ENCODE measurements around the gene TTYH3.

TTYH3 gene

DNA sequence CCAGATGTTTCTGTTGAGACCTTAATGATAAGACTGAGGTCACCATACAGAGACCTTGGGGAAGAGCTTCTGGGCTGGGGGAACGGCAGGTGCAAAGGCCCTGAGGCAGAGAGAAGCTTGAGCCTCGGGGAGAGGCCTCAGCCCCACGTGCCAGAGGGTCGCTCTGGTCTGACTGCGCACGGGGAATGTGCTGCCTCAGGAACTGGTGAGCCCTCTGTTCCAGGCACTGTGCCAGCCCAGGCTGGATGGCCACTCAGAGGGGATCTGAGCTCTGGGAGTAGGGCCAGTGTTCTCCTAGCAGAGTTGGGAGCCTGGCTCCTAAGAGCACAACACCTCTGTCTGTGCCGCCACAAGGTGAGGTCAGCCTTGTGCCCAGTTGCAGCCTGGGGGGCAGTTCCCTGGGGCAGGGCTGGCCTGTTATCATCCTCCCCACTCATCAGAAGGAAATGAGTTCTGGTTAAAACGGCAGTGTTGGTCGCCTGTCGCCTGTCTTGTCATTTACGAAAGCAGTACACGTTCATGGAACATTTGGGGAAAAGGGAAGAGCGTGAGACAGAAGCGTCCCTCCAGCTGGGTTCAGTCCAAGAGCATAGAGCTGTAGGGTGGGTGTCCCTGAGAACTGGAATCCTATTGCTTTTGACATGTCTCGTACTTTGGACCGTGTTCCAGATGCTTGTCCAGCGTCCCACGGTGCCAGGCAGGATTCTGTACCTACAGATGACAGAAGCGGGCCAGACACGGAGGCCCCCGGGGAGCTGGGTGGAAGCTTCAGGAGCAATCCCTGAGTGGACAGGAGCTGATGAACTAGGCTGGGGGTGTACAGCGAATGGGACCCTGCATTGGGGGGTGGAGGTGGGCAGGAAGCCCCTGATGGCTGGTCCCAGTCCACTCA, 4.3 kb downstream of the TTYH3 start:
- no peak for DNase-seq

GRCh38 chr7:2637066-2637471, 5.3 kb downstream of the TTYH3 start:
- DNase-seq: no peak

GRCh38 chr7:2637505-2638223, 5.9 kb downstream of the TTYH3 start:
- no peak for DNase-seq

GRCh38 chr7:2638224-2638991, 6.6 kb downstream of the TTYH3 start:
- DNase-seq: no peak

GRCh38 chr7:2639181-2639681, 7.4 kb downstream of the TTYH3 start:
- DNase-seq: no peak

DNA sequence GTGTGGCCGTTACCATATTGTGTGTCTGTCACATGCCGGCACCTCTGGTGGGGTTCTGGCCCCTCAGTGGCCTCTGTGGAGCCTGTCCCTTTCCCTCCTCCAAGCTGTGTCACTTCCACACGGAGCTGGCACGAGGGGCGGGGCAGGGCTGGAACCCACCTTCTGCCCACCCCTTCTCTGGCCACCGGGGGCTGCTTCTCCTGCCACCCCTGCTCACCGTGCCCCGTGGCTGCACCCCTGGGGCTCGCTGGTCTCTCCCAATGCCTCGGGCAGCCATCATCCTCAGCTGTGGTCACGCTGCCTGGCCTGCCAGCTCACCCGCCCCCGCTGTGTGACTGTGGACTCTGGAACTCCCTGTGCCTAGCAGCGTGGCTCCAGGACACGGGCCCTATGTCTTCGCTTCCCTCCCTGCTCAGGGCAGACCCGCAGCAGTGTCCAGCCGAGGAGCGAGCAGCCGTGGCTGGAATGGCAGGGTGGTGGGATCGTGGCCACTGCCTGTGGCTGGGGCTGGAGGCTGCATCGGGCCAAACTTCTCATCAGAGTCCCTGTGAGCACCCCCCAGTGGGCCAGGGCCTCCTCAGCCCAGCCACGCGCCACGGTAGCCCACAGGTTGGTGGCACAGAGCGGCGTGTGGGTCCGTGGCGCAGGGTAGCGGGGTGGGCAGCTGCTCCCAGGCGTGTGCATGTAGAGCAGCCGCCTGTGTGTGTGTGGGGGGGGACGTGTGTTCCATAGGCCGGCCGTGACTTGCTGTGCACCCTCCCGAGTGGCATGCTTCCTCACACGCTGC, 8.1 kb downstream of the TTYH3 start:
- DNase-seq: no peak

- DNase-seq: no peak
These were observed 8.7 kb downstream of the TTYH3 start for GRCh38 chr7:2640482-2640830.

- DNase-seq: no peak
These were observed 9.1 kb downstream of the TTYH3 start for GRCh38 chr7:2640846-2641316.

DNA sequence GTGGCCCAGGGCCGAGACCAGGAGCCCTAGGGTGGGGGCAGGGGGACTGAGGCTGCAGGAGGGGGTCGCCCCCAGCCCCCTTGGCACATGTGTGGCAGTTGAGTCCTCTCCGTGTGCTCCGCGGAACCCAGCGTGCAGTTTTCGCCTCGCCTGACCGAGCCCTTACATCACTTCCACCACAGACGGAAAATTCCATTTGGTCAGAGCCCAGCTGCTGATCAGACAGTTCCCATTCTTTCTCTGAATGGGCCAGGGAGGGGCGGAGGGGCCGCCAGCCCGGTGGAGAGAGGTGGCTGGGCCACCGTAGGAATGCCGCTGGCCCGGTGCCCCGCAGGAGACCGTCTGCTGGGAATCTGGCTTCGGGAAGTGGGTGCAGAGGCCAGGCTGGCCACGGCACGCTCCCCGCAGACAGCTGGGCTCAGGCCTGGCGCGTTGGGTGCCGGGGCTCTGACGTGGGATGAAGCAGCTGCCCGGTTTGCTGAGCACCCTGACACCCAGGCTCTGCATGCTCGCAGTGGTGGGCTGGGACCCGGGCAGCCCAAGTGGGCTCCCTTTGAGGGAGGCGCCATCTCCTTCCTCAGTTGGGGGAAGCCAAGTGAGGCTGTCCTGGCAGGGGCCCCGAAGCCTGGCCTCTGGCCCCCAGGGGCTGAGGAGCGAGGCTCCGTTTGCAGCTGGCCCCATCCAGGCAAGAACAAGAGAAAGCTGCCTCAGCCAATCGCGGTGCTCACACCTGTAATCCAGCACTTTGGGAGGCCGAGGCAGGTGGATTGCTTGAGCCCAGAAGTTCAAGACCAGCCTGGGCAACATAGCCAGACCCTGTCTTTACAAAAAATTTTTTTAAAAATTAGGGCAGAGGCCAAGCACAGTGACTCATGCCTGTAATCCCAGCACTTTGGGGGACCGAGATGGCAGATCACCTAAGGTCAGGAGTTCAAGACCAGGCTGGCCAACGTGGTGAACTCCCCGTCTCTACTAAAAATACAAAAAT, 9.9 kb downstream of the TTYH3 start:
- DNase-seq: no peak

- no peak for DNase-seq
These were observed 11.8 kb downstream of the TTYH3 start for GRCh38 chr7:2643386-2644219.

DNA sequence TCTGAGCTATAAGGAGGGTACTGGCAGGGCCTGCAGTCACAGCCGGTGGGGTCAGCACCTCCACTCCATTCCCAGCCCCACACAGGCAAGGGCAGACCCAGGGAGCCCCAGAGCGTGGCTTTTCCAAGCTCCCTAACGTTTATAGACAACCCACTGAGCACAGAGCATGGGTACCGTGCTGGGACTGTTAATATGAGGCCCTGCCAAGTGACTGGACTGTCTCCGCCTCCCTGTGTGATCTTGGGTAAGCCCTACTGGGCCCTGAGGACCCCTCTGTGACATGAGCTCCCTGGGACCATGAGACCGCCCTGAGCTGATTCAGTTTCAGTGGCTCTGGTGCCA, 12.4 kb downstream of the TTYH3 start:
- DNase-seq: no peak

DNA sequence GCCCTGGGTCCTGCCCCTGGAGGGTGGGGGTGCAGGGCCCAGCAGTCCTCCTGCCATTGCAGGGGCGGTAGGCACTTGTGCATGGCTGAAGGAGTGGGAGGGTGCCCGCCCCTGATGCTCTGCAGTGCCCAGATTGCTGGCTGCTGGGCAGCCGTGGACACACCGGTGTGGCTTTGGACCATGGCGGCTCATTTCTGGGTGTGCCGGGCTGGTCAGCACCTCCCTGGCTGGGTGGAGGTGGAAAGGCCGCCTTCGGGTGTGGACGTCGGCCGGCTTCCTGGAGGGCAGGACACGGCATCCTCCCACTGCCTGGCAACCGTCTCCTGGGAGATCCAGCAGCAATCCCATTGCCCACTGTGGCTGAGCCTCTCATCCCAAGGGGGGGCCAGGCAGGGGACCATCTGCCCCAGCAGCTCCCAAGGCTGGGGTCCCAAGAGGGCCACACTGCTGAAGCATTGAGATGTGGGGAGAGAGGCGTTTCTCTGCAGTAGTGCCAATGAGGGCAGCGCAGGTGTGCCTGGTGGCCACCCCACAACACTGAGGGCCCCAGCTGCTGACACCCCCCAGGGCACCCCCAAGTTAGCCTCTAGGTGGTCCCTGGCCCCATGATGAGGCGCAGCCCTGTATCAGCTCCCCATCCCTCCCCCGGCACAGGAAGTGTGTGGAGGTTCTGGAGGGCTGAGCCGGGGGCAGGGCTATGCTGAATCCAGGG, 12.9 kb downstream of the TTYH3 start:
- no peak for DNase-seq

DNA sequence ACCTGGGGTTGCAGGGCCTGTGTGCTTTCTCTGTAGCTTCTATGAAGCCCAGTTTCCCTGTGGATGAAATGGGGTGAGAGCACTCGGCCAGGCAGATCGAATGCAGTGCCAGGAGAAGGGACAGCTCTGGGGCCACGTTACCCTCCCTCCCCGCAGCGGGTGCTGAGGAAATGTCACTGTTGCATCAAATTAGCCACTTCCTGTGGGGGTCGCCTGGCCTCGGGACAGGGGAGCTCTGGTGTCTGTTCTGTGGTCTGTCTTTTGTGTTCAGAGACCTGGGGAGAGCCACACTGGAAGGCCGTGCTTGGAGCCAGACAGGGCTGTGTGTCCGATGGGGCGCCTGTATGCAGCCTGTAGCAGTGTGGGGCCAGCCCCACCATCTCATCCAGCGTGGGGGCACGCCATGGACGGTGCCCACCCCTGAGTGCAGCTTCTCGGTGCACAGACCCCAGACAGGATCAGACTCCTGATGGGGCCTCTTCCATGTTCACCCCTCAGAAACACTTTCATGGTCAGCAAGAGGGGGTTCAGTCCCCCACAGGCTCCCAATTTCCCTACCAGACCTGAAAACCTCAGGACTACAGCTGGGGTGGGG, 13.6 kb downstream of the TTYH3 start:
- no peak for DNase-seq

DNA sequence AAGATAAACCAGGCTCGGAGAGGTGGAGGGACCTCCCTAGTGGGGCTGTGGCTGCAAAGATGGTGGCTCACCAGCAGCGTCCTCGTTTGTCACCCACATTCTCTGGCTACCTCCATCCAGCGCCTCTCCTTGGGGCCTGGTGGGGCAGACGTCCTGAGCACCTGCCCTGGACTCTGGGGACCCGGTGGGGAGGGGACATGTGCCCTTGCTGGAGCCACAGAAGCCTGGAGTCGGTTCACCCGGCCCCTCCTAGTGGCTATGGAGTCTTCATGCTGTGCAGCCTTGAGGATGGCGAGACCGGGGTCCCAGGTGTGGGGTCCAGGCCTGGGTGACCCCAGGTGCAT, 14.5 kb downstream of the TTYH3 start:
- DNase-seq: no peak

DNA sequence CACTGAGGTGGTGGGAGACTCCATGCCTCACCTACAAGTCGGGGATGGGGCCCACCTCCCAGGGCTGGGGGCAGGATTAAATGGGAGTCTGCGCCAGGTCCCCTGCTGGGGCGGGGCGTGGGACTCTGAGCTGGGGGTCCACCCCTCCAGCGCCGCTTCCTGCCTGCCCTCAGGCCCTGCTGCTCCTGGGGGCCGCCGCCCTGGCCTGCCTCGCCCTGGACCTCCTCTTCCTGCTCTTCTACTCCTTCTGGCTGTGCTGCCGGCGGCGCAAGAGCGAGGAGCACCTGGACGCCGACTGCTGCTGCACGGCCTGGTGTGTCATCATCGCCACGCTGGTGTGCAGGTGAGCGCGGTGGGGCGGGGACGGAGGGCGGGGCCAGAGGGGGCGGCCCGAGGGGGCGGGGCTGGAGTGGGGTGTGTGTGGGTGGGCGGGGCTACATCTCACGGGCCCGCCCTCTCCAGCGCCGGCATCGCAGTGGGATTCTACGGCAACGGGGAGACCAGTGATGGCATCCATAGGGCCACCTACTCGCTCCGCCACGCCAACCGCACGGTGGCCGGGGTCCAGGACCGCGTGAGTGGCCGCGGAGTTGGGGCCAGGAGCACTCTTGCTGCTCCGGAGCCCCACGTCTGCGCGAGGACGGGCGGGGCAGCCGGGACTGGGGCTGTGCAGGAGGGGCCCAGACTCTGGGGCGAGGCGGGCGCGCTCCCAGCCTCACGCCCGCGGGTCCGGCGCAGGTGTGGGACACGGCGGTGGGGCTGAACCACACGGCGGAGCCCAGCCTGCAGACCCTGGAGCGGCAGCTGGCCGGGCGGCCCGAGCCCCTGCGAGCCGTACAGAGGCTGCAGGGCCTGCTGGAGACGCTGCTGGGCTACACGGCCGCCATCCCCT, 15.1 kb downstream of the TTYH3 start:
- no peak for DNase-seq

- DNase-seq: no peak
These were observed 15.9 kb downstream of the TTYH3 start for GRCh38 chr7:2647594-2648172.

- DNase-seq: no peak
These were observed 17.5 kb downstream of the TTYH3 start for GRCh38 chr7:2649139-2649838.
